HG03135 (cell line): Measurements from ENCODE around the gene TTC3.
A peak's percentile ranks its signal among the peaks of the same experiment; 100 is the strongest.
"Not testable (repeated sequence)": the region's sequence is repeated elsewhere in the genome, so short reads cannot be mapped to it uniquely, and the experiment has no call there.

Experiments used
- ATAC-seq: cut with Tn5 transposase; IDR thresholded peaks from one replicate; pipeline ENCODE4 v1.9.1; 2021; ENCODE audit warnings: mild to moderate bottlenecking, moderate library complexity; ENCODE audit not compliant: unreplicated experiment

TTC3 gene, protein sequence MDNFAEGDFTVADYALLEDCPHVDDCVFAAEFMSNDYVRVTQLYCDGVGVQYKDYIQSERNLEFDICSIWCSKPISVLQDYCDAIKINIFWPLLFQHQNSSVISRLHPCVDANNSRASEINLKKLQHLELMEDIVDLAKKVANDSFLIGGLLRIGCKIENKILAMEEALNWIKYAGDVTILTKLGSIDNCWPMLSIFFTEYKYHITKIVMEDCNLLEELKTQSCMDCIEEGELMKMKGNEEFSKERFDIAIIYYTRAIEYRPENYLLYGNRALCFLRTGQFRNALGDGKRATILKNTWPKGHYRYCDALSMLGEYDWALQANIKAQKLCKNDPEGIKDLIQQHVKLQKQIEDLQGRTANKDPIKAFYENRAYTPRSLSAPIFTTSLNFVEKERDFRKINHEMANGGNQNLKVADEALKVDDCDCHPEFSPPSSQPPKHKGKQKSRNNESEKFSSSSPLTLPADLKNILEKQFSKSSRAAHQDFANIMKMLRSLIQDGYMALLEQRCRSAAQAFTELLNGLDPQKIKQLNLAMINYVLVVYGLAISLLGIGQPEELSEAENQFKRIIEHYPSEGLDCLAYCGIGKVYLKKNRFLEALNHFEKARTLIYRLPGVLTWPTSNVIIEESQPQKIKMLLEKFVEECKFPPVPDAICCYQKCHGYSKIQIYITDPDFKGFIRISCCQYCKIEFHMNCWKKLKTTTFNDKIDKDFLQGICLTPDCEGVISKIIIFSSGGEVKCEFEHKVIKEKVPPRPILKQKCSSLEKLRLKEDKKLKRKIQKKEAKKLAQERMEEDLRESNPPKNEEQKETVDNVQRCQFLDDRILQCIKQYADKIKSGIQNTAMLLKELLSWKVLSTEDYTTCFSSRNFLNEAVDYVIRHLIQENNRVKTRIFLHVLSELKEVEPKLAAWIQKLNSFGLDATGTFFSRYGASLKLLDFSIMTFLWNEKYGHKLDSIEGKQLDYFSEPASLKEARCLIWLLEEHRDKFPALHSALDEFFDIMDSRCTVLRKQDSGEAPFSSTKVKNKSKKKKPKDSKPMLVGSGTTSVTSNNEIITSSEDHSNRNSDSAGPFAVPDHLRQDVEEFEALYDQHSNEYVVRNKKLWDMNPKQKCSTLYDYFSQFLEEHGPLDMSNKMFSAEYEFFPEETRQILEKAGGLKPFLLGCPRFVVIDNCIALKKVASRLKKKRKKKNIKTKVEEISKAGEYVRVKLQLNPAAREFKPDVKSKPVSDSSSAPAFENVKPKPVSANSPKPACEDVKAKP (N-terminal part only)

GRCh38 chr21:37072988-37073416 lies at the start of gene TTC3, which contains the start of gene PIGP:
TSS of gene TTC3 (plus strand) at chr21:37073254. CDS start at chr21:37087258, 14,004 bp downstream.
TSS of gene PIGP (minus strand) at chr21:37073071. CDS start at chr21:37072515, 556 bp downstream.
- ATAC-seq = peak; percentile 65

- no peak for ATAC-seq
These were observed 46.6 kb upstream of the TTC3 start for GRCh38 chr21:37026499-37026898.

- ATAC-seq = no peak
These were observed 44.5 kb upstream of the TTC3 start for GRCh38 chr21:37028570-37028969.

- no peak for ATAC-seq
These were observed 42.2 kb upstream of the TTC3 start for GRCh38 chr21:37030864-37031263.

GRCh38 chr21:37032293-37032692 lies 40.8 kb upstream of the TTC3 start:
- no peak for ATAC-seq

DNA sequence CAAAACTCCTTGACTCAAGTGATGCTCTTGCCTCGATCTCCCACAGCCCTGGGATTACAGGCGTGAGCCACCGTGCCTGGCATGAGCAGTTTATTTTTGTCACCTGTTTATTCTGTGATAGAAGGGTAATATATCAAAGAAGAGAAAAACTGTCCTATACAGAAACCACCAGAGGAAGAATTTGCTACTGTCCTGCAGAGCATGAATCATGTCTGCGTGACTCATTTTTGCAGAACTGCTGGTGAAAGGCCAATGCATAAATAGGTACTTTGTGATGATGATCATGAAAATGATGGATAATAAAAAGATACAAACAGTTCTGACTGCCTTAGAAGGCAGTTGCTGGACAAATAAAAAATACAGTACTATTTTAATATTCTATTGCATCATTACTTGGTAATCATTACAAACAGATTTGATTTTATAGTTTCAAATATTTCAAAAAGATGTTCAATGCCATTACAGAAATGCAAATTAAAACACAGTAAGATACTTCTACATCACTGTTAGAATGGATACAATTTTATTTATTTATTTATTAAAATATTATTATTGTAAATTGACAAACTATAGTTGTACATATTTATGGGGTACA lies 40.1 kb upstream of the TTC3 start:
- no peak for ATAC-seq

DNA sequence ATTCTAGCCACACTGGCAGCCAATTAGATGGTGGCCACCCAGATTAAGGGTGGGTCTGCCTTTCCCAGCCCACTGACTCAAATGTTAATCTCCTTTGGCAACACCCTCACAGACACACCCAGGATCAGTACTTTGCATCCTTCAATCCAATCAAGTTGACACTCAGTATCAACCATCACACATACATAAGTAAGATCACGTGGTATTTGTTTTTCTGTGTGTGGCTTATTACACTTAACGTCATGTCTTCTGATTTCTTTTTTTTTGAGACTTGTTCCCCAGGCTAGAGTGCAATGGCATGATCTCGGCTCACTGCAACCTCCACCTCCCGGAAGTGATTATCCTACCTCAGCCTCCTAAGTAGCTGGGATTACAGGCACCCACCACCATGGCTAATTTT lies 38.7 kb upstream of the TTC3 start:
- ATAC-seq = not testable (repeated sequence)

- no peak for ATAC-seq
These were observed 36.9 kb upstream of the TTC3 start for GRCh38 chr21:37036177-37036576.

- no peak for ATAC-seq
These were observed 33.5 kb upstream of the TTC3 start for GRCh38 chr21:37039411-37040075.

GRCh38 chr21:37040212-37040611 lies 32.8 kb upstream of the TTC3 start:
- no peak for ATAC-seq

DNA sequence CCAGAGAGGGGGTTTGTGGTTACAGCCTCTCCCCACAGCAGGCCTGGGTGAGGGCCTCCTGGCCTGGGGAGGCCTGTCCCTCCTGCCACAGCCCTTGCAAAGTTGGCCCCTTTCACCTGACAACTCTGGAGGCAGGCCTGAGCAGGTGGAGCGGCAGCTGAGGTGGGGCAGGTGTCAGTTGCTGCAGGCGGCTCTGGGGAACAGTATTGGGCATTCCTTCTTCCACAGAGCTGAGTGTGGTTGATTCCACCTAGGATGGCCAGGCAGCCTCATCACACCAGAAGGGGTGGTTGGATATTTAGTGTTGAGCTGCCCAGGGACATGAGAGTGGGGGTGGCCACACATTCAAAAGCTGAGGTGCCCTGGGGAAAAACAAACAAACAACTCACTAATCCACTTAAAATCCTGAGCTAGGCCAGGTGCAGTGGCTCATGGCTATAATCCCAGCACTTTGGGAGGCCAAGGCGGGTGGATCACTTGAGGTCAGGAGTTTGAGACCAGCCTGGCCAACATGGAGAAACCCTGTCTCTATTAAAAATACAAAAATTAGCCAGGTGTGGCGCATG lies 31.3 kb upstream of the TTC3 start:
- no peak for ATAC-seq

GRCh38 chr21:37043818-37044217 lies 29.2 kb upstream of the TTC3 start:
- no peak for ATAC-seq

GRCh38 chr21:37044643-37045042 lies 28.4 kb upstream of the TTC3 start:
- ATAC-seq = no peak

DNA sequence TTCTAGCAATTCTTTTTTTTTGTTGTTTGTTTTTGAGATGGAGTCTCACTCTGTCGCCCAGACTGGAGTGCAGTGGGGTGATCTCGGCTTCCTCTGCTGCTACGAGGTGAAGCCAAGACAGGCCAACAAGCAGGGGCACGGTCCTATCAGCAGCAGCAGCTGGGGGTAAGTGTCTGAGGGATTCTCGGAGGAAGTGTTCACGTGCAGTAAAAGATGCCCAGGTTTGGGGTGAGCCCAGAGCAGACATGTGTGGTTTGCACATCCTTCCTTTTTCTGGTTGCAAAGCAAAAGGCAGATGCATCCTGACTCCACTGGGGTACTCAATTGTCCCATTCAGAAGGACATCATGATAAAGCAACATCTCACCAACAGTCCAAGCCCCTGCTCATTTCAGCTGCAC lies 27.9 kb upstream of the TTC3 start:
- no peak for ATAC-seq

GRCh38 chr21:37045556-37045955 lies 27.5 kb upstream of the TTC3 start:
- ATAC-seq = no peak

- ATAC-seq = no peak
These were observed 26.0 kb upstream of the TTC3 start for GRCh38 chr21:37047079-37047478.

DNA sequence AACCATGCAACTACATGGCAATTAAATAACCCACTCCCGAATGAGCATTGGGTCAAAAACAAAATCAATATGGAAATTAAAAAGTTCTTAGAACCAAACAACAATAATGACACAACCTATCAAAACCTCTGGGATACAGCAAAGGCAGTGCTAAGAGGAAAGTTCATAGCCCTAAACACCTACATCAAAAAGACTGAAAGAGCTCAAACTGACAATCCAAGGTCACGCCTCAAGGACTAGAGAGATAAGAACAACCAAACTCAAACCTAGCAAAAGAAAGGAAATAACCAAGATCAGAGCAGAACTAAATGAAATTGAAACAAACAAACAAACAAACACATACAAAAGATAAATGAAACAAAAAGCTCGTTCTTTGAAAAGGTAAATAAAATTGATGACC lies 23.3 kb upstream of the TTC3 start:
- ATAC-seq = not testable (repeated sequence)

- no peak for ATAC-seq
These were observed 17.7 kb upstream of the TTC3 start for GRCh38 chr21:37055271-37055855.

- ATAC-seq = no peak
These were observed 15.4 kb upstream of the TTC3 start for GRCh38 chr21:37057614-37058013.
